Spleen (tissue), 11 donors: ENCODE measurements around the gene COLEC12. TPM values are rescaled to one million over a fixed set of nuclear protein-coding genes. Genes with fewer than 3 reads are reported as not detected.

ENCODE experiments used
- DNase-seq: peaks from one replicate; pipeline ENCODE4 v3.0.0-alpha.2; 2020
- H3K27ac ChIP-seq, 8 donors: fragments of 200-600 bp; sonication (generic) in 7 of 8; 1 replicate in 4 of 8; 2 replicates in 4 of 8; pipeline versions ENCODE4 v1.5.0 to v1.8.0; 2016 to 2021; ENCODE audit warnings: inconsistent platforms in 4 of 8, mild to moderate bottlenecking in 4 of 8, moderate library complexity in 1 of 8
- H3K27me3 ChIP-seq, 7 donors: fragments of 200-600 bp; sonication (generic) in 6 of 7; replicated peaks in 1 of 7; 1 replicate in 4 of 7; 2 replicates in 3 of 7; pipeline versions ENCODE4 v1.5.0 to v1.8.0; 2016 to 2021; ENCODE audit warnings: inconsistent platforms in 3 of 7, mild to moderate bottlenecking in 1 of 7
- H3K36me3 ChIP-seq, 6 donors: fragments of 200-600 bp; sonication (generic) in 5 of 6; 1 replicate in 4 of 6; 2 replicates in 2 of 6; pipeline versions ENCODE4 v1.5.0 to v1.8.0; 2016 to 2021; ENCODE audit warnings: inconsistent platforms in 2 of 6
- H3K4me1 ChIP-seq, 6 donors: fragments of 200-600 bp; sonication (generic) in 5 of 6; 1 replicate in 3 of 6; 2 replicates in 3 of 6; pipeline versions ENCODE4 v1.5.0 to v1.8.0; 2016 to 2021; ENCODE audit warnings: inconsistent platforms in 3 of 6
- H3K4me3 ChIP-seq, 8 donors: fragments of 200-600 bp; sonication (generic) in 7 of 8; 1 replicate in 4 of 8; 2 replicates in 4 of 8; pipeline versions ENCODE4 v1.5.0 to v1.8.0; 2016 to 2021; ENCODE audit warnings: inconsistent platforms in 4 of 8, mild to moderate bottlenecking in 4 of 8, moderate library complexity in 2 of 8
- H3K9me3 ChIP-seq, 8 donors: fragments of 200-600 bp; sonication (generic) in 7 of 8; 1 replicate in 4 of 8; 2 replicates in 4 of 8; pipeline versions ENCODE4 v1.5.0 to v1.8.0; 2016 to 2021; ENCODE audit warnings: inconsistent platforms in 4 of 8
- POLR2A ChIP-seq, 3 donors: fragments of 450-650 bp; IDR thresholded peaks; one replicate each; pipeline ENCODE4 v1.5.1; 2017; ENCODE audit warnings: antibody characterized with exemption in 3 of 3, mild to moderate bottlenecking in 1 of 3
- POLR2AphosphoS5 ChIP-seq, 3 donors: sonication (generic); formaldehyde crosslinking; IDR thresholded peaks; one replicate each; pipeline ENCODE4 v1.5.1; 2017; ENCODE audit warnings: antibody characterized with exemption in 3 of 3
- WGBS, 5 donors: extraction: QIAGEN DNeasy Blood & Tissue Kit in 3 of 5; methylation state at CpG; one replicate each; pipeline versions ENCODE4 v1.1.5 to v1.1.7; 2013 to 2018; 5-methylcytosine and 5-hydroxymethylcytosine counted together
- intact Hi-C: fragments of 100-400 bp; cut with DNase I; formaldehyde crosslinking; loops from one replicate; pipeline ENCODE4 v1.15.0; 2023; ENCODE audit warnings: low total_unique reads
- polyA plus RNA-seq, 3 donors: library from polyadenylated mRNA; stranded (reverse); fragments of 200-250 nt; gene quantifications; one replicate each; pipeline ENCODE4 v1.2.1, GENCODE V29; 2013
- total RNA-seq, 7 donors: library from RNA; depleted of rRNA in 3 of 7; stranded (reverse); fragments of >200 nt in 3 of 7; fragmentation: NEBNext Ultra II Directional in 4 of 7; extraction: Animal tissue kit (Norgen Biotek cat#: 25700) in 4 of 7; gene quantifications; one replicate each; pipeline versions ENCODE4 v1.1.0 to v1.2.1, GENCODE V29; 2016 to 2021
- TF ChIP-seq, protein P1 (sequence below), 11 experiments: fragments of 200-600 bp in 7 of 11; fragments of 450-650 bp in 4 of 11; sonication (generic) in 4 of 11; IDR thresholded peaks in 8 of 11; conservative IDR thresholded peaks in 3 of 11; 1 replicate in 7 of 11; 2 replicates in 4 of 11; pipeline versions ENCODE4 v1.4.0 to v1.8.0; 2016 to 2021; ENCODE audit warnings: antibody characterized with exemption in 11 of 11, inconsistent platforms in 4 of 11, mild to moderate bottlenecking in 1 of 11
- donor health status: healthy with polysubstance abuse.
- donor health status: DM: no; HTN: no; CAD: no; lungs with moderate emphysema.
- donor health status: DM: no; HTN: no; CAD: no.
- donor health status: Bipolar disorder and iron deficiency.
- donor health status: healthy.
- donor health status: DM: no; HTN: no; CAD: no.
- donor health status: DM: yes; HTN: yes; CAD: no.

The COLEC12 gene
- total and polyA plus RNA-seq, 10 donors, result 0.13 to 4.5 (median 1.0) TPM

- no peak overlapping the region for H3K27ac ChIP-seq
- no peak overlapping the region for H3K4me3 ChIP-seq
- intact Hi-C loops, result no loop called here
- H3K9me3 ChIP-seq, result no peaks in the 10 kb centered on the region
- WGBS, 5 donors, result 72 to 87% (median 81%) methylated on average over 2 of the region's 2 CpGs
- TF ChIP-seq, protein P1, sequence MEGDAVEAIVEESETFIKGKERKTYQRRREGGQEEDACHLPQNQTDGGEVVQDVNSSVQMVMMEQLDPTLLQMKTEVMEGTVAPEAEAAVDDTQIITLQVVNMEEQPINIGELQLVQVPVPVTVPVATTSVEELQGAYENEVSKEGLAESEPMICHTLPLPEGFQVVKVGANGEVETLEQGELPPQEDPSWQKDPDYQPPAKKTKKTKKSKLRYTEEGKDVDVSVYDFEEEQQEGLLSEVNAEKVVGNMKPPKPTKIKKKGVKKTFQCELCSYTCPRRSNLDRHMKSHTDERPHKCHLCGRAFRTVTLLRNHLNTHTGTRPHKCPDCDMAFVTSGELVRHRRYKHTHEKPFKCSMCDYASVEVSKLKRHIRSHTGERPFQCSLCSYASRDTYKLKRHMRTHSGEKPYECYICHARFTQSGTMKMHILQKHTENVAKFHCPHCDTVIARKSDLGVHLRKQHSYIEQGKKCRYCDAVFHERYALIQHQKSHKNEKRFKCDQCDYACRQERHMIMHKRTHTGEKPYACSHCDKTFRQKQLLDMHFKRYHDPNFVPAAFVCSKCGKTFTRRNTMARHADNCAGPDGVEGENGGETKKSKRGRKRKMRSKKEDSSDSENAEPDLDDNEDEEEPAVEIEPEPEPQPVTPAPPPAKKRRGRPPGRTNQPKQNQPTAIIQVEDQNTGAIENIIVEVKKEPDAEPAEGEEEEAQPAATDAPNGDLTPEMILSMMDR (IDR thresholded peaks at IDR 0.05 in 8 of 11, conservative IDR thresholded peaks at IDR 0.05 in 3 of 11), result no peak
- TF ChIP-seq POLR2AphosphoS5 (IDR thresholded peaks at IDR 0.05) (no peak), POLR2A (IDR thresholded peaks at IDR 0.05) (no peak)
- no peak for DNase-seq
- H3K4me1 ChIP-seq, result peaks cover 0 to 1% (median 0%) of the 10 kb centered on the region in 6 donors
- no peaks in the 10 kb centered on the region for H3K36me3 ChIP-seq
- peaks cover 0 to under 1% (median 0%) of the 10 kb centered on the region in 7 donors for H3K27me3 ChIP-seq
These were observed 143.7 kb downstream of the COLEC12 start for GRCh38 chr18:356778-357177.

DNA sequence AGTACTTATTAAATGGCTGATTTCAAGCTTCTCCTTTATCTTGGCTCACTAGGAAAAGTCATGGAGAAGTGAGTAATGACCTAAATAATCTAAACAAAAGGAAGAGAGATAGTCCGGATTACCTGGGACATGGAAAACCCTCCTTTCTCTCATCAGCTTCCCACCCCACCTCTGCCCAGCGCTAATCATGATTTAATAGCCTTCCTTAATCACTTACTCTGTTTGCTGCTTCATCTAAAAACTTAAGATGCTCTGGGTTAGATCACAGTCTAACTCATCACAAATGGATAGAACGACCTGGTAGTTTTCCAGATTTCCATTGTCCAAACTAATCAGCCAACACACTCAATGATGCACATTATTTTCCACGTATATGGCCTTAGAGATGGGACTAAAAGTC, 144.8 kb downstream of the COLEC12 start:
- no peaks in the 10 kb centered on the region for H3K9me3 ChIP-seq
- no peak overlapping the region for H3K4me3 ChIP-seq
- H3K36me3 ChIP-seq, result no peaks in the 10 kb centered on the region
- no peak for DNase-seq
- 75 to 89% (median 84%) methylated on average over 4 of the region's 4 CpGs for WGBS, 5 donors
- TF ChIP-seq, protein P1 (IDR thresholded peaks at IDR 0.05 in 8 of 11, conservative IDR thresholded peaks at IDR 0.05 in 3 of 11), result no peak
- TF ChIP-seq POLR2A (IDR thresholded peaks at IDR 0.05) (no peak), POLR2AphosphoS5 (IDR thresholded peaks at IDR 0.05) (no peak)
- no peaks in the 10 kb centered on the region for H3K4me1 ChIP-seq
- H3K27ac ChIP-seq, result no peak overlapping the region
- H3K27me3 ChIP-seq, result no peaks in the 10 kb centered on the region
- intact Hi-C loops, result no loop called here

GRCh38 chr18:354471-354870, 146.0 kb downstream of the COLEC12 start:
- intact Hi-C loops, result no loop called here
- 57 to 89% (median 69%) methylated on average over 3 of the region's 3 CpGs for WGBS, 5 donors
- no peaks in the 10 kb centered on the region for H3K36me3 ChIP-seq
- DNase-seq, result no peak
- TF ChIP-seq POLR2A (IDR thresholded peaks at IDR 0.05) (no peak), POLR2AphosphoS5 (IDR thresholded peaks at IDR 0.05) (no peak)
- TF ChIP-seq, protein P1 (IDR thresholded peaks at IDR 0.05 in 8 of 11, conservative IDR thresholded peaks at IDR 0.05 in 3 of 11), result no peak
- no peaks in the 10 kb centered on the region for H3K4me1 ChIP-seq
- no peak overlapping the region for H3K27ac ChIP-seq
- no peaks in the 10 kb centered on the region for H3K9me3 ChIP-seq
- no peaks in the 10 kb centered on the region for H3K27me3 ChIP-seq
- H3K4me3 ChIP-seq, result no peak overlapping the region

- Histone ChIP-seq H3K9me3 (no peaks in the 10 kb centered on the region), H3K27ac (no peak overlapping the region), H3K4me3 (no peak overlapping the region), H3K36me3 (no peaks in the 10 kb centered on the region), H3K4me1 (no peaks in the 10 kb centered on the region), H3K27me3 (no peaks in the 10 kb centered on the region)
- DNase-seq, result no peak
- 66 to 77% (median 68%) methylated on average over 4 of the region's 4 CpGs for WGBS, 5 donors
- TF ChIP-seq POLR2A (IDR thresholded peaks at IDR 0.05) (no peak), POLR2AphosphoS5 (IDR thresholded peaks at IDR 0.05) (no peak)
- TF ChIP-seq, protein P1 (IDR thresholded peaks at IDR 0.05 in 8 of 11, conservative IDR thresholded peaks at IDR 0.05 in 3 of 11), result no peak
- intact Hi-C loops, result no loop called here
These were observed 146.5 kb downstream of the COLEC12 start for GRCh38 chr18:354003-354402.
